H9 (cell line): ENCODE data around the gene ASMT. TPM values are rescaled to one million over a fixed set of nuclear protein-coding genes. Genes with fewer than 3 reads are reported as not detected.

Experiments used
- DNase-seq: peaks from one replicate; pipeline ENCODE4 v3.0.0-alpha.2; 2017
- H2AFZ ChIP-seq: one replicate; pipeline ENCODE4 v1.6.1; 2013; ENCODE audit warnings: mild to moderate bottlenecking, low read length, control low read depth, moderate library complexity
- H2AK5ac ChIP-seq: 2 replicates; pipeline ENCODE4 v1.6.1; 2013; ENCODE audit warnings: low read length, control low read depth, mixed read lengths; ENCODE audit not compliant: insufficient read length
- H2BK120ac ChIP-seq: one replicate; pipeline ENCODE4 v1.6.1; 2013; ENCODE audit warnings: low read depth, mild to moderate bottlenecking, low read length, control low read depth, inconsistent platforms; ENCODE audit not compliant: poor library complexity, severe bottlenecking
- H2BK12ac ChIP-seq: 2 replicates; pipeline ENCODE4 v1.6.1; 2013; ENCODE audit warnings: low read length, control low read depth, mixed read lengths, low read depth; ENCODE audit not compliant: insufficient read length
- H2BK15ac ChIP-seq: 2 replicates; pipeline ENCODE4 v1.6.1; 2013; ENCODE audit warnings: low read depth, low read length, control low read depth
- H2BK20ac ChIP-seq: one replicate; pipeline ENCODE4 v1.6.1; 2013; ENCODE audit warnings: low read depth, mild to moderate bottlenecking, low read length, control low read depth, inconsistent platforms; ENCODE audit not compliant: poor library complexity, severe bottlenecking
- H2BK5ac ChIP-seq: 2 replicates; pipeline ENCODE4 v1.6.1; 2013; ENCODE audit warnings: low read length, control low read depth, mixed read lengths; ENCODE audit not compliant: insufficient read length
- H3K14ac ChIP-seq: 2 replicates; pipeline ENCODE4 v1.6.1; 2013; ENCODE audit warnings: low read length, control low read depth; ENCODE audit not compliant: insufficient read depth
- H3K18ac ChIP-seq: 2 replicates; pipeline ENCODE4 v1.6.1; 2013; ENCODE audit warnings: low read depth, mild to moderate bottlenecking, mixed read lengths, low read length, control low read depth; ENCODE audit not compliant: insufficient read length
- H3K23ac ChIP-seq: 2 replicates; pipeline ENCODE4 v1.6.1; 2013; ENCODE audit warnings: low read length, control low read depth, mixed read lengths, low read depth; ENCODE audit not compliant: insufficient read length
- H3K23me2 ChIP-seq: 2 replicates; pipeline ENCODE4 v1.6.1; 2013; ENCODE audit warnings: low read depth, mild to moderate bottlenecking, mixed read lengths, low read length, control low read depth; ENCODE audit not compliant: insufficient read length, poor library complexity, severe bottlenecking
- H3K27ac ChIP-seq: 2 replicates; pipeline ENCODE4 v1.5.1; 2013; ENCODE audit warnings: low read length, control low read depth, mixed read lengths, low read depth; ENCODE audit not compliant: insufficient read length
- H3K27me3 ChIP-seq: 2 replicates; pipeline ENCODE4 v1.6.1; 2013; ENCODE audit warnings: low read length, control low read depth, inconsistent platforms; ENCODE audit not compliant: insufficient read depth
- H3K4ac ChIP-seq: 2 replicates; pipeline ENCODE4 v1.6.1; 2013; ENCODE audit warnings: low read depth, mild to moderate bottlenecking, control low read depth, inconsistent platforms, low read length, moderate library complexity
- H3K4me1 ChIP-seq: 2 replicates; pipeline ENCODE4 v1.6.1; 2013; ENCODE audit warnings: low read length, control low read depth, inconsistent platforms; ENCODE audit not compliant: insufficient read depth
- H3K4me2 ChIP-seq: 2 replicates; pipeline ENCODE4 v1.6.1; 2013; ENCODE audit warnings: low read length, control low read depth, mixed read lengths; ENCODE audit not compliant: insufficient read length, insufficient read depth
- H3K56ac ChIP-seq: 2 replicates; pipeline ENCODE4 v1.6.1; 2013; ENCODE audit warnings: low read depth, mild to moderate bottlenecking, mixed read lengths, low read length, control low read depth; ENCODE audit not compliant: insufficient read length
- H3K79me1 ChIP-seq: 2 replicates; pipeline ENCODE4 v1.6.1; 2013; ENCODE audit warnings: low read depth, mild to moderate bottlenecking, moderate library complexity, low read length, control low read depth, inconsistent platforms; ENCODE audit not compliant: insufficient read depth, poor library complexity, severe bottlenecking
- H3K79me2 ChIP-seq: 2 replicates; pipeline ENCODE4 v1.6.1; 2013; ENCODE audit warnings: low read length, control low read depth, inconsistent platforms; ENCODE audit not compliant: insufficient read depth
- H3K9ac ChIP-seq: 2 replicates; pipeline ENCODE4 v1.6.1; 2013; ENCODE audit warnings: low read length, control low read depth, mixed read lengths; ENCODE audit not compliant: insufficient read length; ENCODE audit errors: extremely low read depth
- H3K9me3 ChIP-seq: one replicate; pipeline ENCODE4 v1.6.1; 2013; ENCODE audit warnings: low read depth, low read length, inconsistent platforms; ENCODE audit not compliant: control insufficient read depth
- H3T11ph ChIP-seq: one replicate; pipeline ENCODE4 v1.6.1; 2013; ENCODE audit warnings: mild to moderate bottlenecking, low read length, control low read depth, inconsistent platforms
- H4K20me1 ChIP-seq: one replicate; pipeline ENCODE4 v1.6.1; 2013; ENCODE audit not compliant: control insufficient read depth, insufficient read length, insufficient read depth
- H4K5ac ChIP-seq: 2 replicates; pipeline ENCODE4 v1.6.1; 2013; ENCODE audit warnings: low read depth, mild to moderate bottlenecking, mixed read lengths, low read length, control low read depth; ENCODE audit not compliant: insufficient read length
- H4K8ac ChIP-seq: replicated peaks from 2 replicates; pipeline ENCODE4 v1.6.1; 2013; ENCODE audit warnings: low read length, control low read depth, mixed read lengths, low read depth; ENCODE audit not compliant: insufficient read length
- H4K91ac ChIP-seq: 2 replicates; pipeline ENCODE4 v1.6.1; 2013; ENCODE audit warnings: low read depth, mild to moderate bottlenecking, moderate library complexity, mixed read lengths, low read length, control low read depth; ENCODE audit not compliant: insufficient read length
- H3K27ac Mint-ChIP-seq, 3 experiments: 2 replicates in 2 of 3; 3 replicates in 1 of 3; pipeline ENCODE4 v1.8.0; 2020 to 2021; ENCODE audit warnings: mixed read lengths in 3 of 3, mild to moderate bottlenecking in 1 of 3, moderate library complexity in 1 of 3
- H3K27me3 Mint-ChIP-seq: 2 replicates; pipeline ENCODE4 v1.8.0; 2021; ENCODE audit warnings: low read depth, mild to moderate bottlenecking, moderate library complexity, mixed read lengths
- H3K36me3 Mint-ChIP-seq, 3 experiments: 2 replicates in 2 of 3; 3 replicates in 1 of 3; pipeline ENCODE4 v1.8.0; 2020 to 2021; ENCODE audit warnings: low read depth in 3 of 3, mixed read lengths in 3 of 3; ENCODE audit not compliant: insufficient read depth in 1 of 3
- H3K4me1 Mint-ChIP-seq, 2 experiments: 2 replicates each; pipeline ENCODE4 v1.8.0; 2020; ENCODE audit warnings: mixed read lengths in 2 of 2
- H3K4me3 Mint-ChIP-seq, 2 experiments: 2 replicates in 1 of 2; 3 replicates in 1 of 2; pipeline ENCODE4 v1.8.0; 2020 to 2021; ENCODE audit warnings: mild to moderate bottlenecking in 2 of 2, mixed read lengths in 2 of 2, moderate library complexity in 1 of 2
- H3K9me3 Mint-ChIP-seq, 2 experiments: 2 replicates in 1 of 2; 3 replicates in 1 of 2; pipeline ENCODE4 v1.8.0; 2020; ENCODE audit warnings: mild to moderate bottlenecking in 2 of 2, mixed read lengths in 2 of 2, moderate library complexity in 1 of 2
- CTCF ChIP-seq: fragments of 200-600 bp; sonication (generic); conservative IDR thresholded peaks from 3 replicates; pipeline ENCODE4 v1.8.0; 2021; ENCODE audit warnings: antibody characterized with exemption, mild to moderate bottlenecking
- WGBS: extraction: QIAGEN DNeasy Blood & Tissue Kit; methylation state at CpG from one replicate; pipeline ENCODE4 v1.1.7; 2013; ENCODE audit warnings: missing lambda C conversion rate, low lambda C conversion rate, mixed read lengths; ENCODE audit not compliant: insufficient read length; ENCODE audit errors: extremely low coverage; 5-methylcytosine and 5-hydroxymethylcytosine counted together
- total RNA-seq: library from RNA; stranded (reverse); gene quantifications from 2 replicates; pipeline ENCODE4 v1.2.1, GENCODE V29; 2021

Gene ASMT
- total RNA-seq, 1 experiment from 2014 or later, result 1.4 TPM

GRCh38 chrX:1618689-1619088 is 3.8 kb downstream of the ASMT start:
- Histone ChIP-seq H3K4me1 (no peaks in the 10 kb centered on the region; the same call in 1 of the 2 replicates), H3K79me1 (no peaks in the 10 kb centered on the region), H2BK20ac (no peak overlapping the region), H3K4me2 (no peak overlapping the region), H3K27ac (no peak overlapping the region), H3K23me2 (no peaks in the 10 kb centered on the region), H3K18ac (no peak overlapping the region), H3K27me3 (no peaks in the 10 kb centered on the region), H2BK12ac (no peak overlapping the region), H2AK5ac (no peak overlapping the region), H2BK15ac (no peak overlapping the region), H3K23ac (no peak overlapping the region), H3K4ac (no peak overlapping the region), H3K56ac (no peak overlapping the region), H3K9me3 (no peaks in the 10 kb centered on the region), H4K5ac (no peak overlapping the region), H4K8ac (no peak overlapping the region), H3T11ph (no peak overlapping the region), H3K14ac (no peak overlapping the region), H4K20me1 (no peaks in the 10 kb centered on the region), H2BK5ac (no peak overlapping the region), H2BK120ac (no peak overlapping the region), H3K79me2 (no peaks in the 10 kb centered on the region), H2AFZ (no peak overlapping the region), H3K9ac (no peak overlapping the region), H4K91ac (no peak overlapping the region)
- Mint-ChIP-seq H3K4me3 (no peak overlapping the region), H3K4me1 (peaks cover 15 to 16% of the 10 kb centered on the region in 2 experiments), H3K27me3 (peaks cover under 1% of the 10 kb centered on the region; the same call in 1 of the 2 replicates), H3K36me3 (no peaks in the 10 kb centered on the region), H3K9me3 (no peaks in the 10 kb centered on the region), H3K27ac (peak overlapping the region in 1 of 3 experiments; percentile 30; a peak in 1 of 7 replicates)
- DNase-seq, result peak; percentile 73
- WGBS, result no CpG with 5 or more reads among the region's 4 CpGs
- no peak for TF ChIP-seq CTCF
